Esophagus squamous epithelium (tissue), 4 donors: ENCODE results near the gene KLHDC3.

ENCODE experiments used
- POLR2A ChIP-seq, 4 donors: fragments of 450-650 bp; IDR thresholded peaks; one replicate each; pipeline ENCODE4 v1.6.1; 2017; ENCODE audit warnings: antibody characterized with exemption in 4 of 4, mild to moderate bottlenecking in 4 of 4, moderate library complexity in 3 of 4
- TF ChIP-seq, protein P1 (sequence below), 6 experiments: fragments of 450-650 bp in 4 of 6; fragments of 200-600 bp in 2 of 6; sonication (generic) in 2 of 6; IDR thresholded peaks; one replicate each; pipeline ENCODE4 v1.5.1; 2016 to 2019; ENCODE audit warnings: antibody characterized with exemption in 6 of 6, mild to moderate bottlenecking in 4 of 6, moderate library complexity in 4 of 6

DNA sequence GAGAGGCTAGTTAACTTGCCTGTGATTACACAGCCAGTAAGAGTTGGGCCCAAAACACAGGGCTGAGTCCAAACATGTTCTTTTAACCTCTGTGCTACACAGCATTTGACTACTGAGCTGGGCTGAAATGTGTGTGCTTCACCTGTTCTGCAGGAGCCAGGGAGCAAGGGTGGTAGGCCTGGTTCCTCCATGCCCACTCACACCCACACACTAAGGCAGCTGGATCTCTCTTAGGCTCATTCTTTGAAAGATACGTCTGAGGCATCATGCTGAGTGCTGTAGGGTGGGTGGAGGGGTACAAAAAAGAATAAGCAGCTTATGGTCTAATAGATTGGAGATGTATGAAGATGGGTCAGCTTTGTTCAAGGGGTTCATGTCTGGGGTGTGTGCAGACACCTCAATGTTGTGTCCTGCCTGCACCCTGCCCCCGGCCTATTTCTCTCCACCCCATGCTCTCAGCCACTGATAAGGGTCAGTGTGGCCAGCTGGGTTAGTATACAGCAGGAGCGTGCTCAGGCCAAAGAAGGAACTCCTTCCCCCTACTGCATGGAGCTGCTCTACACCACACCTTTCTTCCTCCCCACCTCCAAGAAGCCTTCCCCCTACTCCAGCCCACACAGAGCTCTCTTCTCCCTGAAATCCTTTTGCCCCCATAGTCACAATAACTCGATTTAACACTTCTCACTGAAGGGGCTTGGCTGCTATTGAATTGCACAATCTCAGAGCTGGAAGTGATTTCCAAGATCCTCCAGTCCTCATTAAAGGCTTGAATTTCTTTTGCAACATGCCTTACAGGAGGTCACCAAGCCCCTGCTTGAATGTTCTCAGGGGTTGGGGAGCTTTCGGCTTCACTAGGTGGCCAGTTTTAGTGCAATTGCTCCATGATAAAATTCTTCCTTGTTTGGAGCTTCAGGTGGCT is 26.3 kb upstream of the KLHDC3 start:
- TF ChIP-seq, protein P1, sequence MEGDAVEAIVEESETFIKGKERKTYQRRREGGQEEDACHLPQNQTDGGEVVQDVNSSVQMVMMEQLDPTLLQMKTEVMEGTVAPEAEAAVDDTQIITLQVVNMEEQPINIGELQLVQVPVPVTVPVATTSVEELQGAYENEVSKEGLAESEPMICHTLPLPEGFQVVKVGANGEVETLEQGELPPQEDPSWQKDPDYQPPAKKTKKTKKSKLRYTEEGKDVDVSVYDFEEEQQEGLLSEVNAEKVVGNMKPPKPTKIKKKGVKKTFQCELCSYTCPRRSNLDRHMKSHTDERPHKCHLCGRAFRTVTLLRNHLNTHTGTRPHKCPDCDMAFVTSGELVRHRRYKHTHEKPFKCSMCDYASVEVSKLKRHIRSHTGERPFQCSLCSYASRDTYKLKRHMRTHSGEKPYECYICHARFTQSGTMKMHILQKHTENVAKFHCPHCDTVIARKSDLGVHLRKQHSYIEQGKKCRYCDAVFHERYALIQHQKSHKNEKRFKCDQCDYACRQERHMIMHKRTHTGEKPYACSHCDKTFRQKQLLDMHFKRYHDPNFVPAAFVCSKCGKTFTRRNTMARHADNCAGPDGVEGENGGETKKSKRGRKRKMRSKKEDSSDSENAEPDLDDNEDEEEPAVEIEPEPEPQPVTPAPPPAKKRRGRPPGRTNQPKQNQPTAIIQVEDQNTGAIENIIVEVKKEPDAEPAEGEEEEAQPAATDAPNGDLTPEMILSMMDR (IDR thresholded peaks at IDR 0.05), result no peak
- no peak for TF ChIP-seq POLR2A (IDR thresholded peaks at IDR 0.05)
